Stimulated activated CD8-positive, alpha-beta memory T cell treated with anti-CD3 and anti-CD28 coated beads, Interleukin-15, amount 100 ng/mL, for 48 hours (primary cell): Measurements from ENCODE around the gene PRKAG1.
A peak's percentile ranks its signal among the peaks of the same experiment; 100 is the strongest.

ENCODE experiments used
- DNase-seq, 2 donors: peaks; one replicate each; pipeline ENCODE4 v3.0.0-alpha.2; 2020; ENCODE audit warnings: low read depth in 2 of 2

PRKAG1 gene

GRCh38 chr12:48981757-48982157, 36.8 kb downstream of the PRKAG1 start:
- DNase-seq: no peak

GRCh38 chr12:48980953-48981756, 37.4 kb downstream of the PRKAG1 start:
- no peak for DNase-seq

GRCh38 chr12:48980389-48980952, 38.1 kb downstream of the PRKAG1 start:
- DNase-seq: no peak

GRCh38 chr12:48979602-48980388, 38.8 kb downstream of the PRKAG1 start:
- DNase-seq: no peak

GRCh38 chr12:48978741-48979601, 39.6 kb downstream of the PRKAG1 start:
- no peak for DNase-seq

- DNase-seq: no peak
Observed at GRCh38 chr12:48978291-48978740, 40.3 kb downstream of the PRKAG1 start, which contains the start of gene WNT1. Gene WNT1, plus strand, starts transcription at chr12:48978322. Its CDS starts 329 bp downstream, at chr12:48978651.

GRCh38 chr12:48977290-48978281, 41.0 kb downstream of the PRKAG1 start:
- DNase-seq: peak; percentile 76 to 86

- no peak for DNase-seq
Observed at GRCh38 chr12:48973941-48974673, 44.5 kb downstream of the PRKAG1 start.

- no peak for DNase-seq
Observed at GRCh38 chr12:48973531-48973930, 45.0 kb downstream of the PRKAG1 start.

GRCh38 chr12:48972952-48973483, 45.6 kb downstream of the PRKAG1 start:
- no peak for DNase-seq

- peak; percentile 68 to 76 for DNase-seq
Observed at GRCh38 chr12:48972213-48972951, 46.2 kb downstream of the PRKAG1 start.

GRCh38 chr12:48970702-48971334, 47.8 kb downstream of the PRKAG1 start:
- DNase-seq: no peak

- DNase-seq: no peak
Observed at GRCh38 chr12:48969833-48970701, 48.5 kb downstream of the PRKAG1 start.

GRCh38 chr12:48969160-48969771, 49.3 kb downstream of the PRKAG1 start:
- DNase-seq: no peak

GRCh38 chr12:48968467-48968866, 50.1 kb downstream of the PRKAG1 start:
- no peak for DNase-seq

- DNase-seq: no peak
Observed at GRCh38 chr12:48967991-48968390, 50.6 kb downstream of the PRKAG1 start.
